Fibroblast of skin of left biceps (primary cell): ENCODE measurements around the gene NUDT16L1.

Source experiments
- DNase-seq, 2 experiments: peaks; one replicate each; pipeline ENCODE4 v3.0.0-alpha.2; 2013; ENCODE audit warnings: low read depth in 2 of 2

Gene NUDT16L1

DNA sequence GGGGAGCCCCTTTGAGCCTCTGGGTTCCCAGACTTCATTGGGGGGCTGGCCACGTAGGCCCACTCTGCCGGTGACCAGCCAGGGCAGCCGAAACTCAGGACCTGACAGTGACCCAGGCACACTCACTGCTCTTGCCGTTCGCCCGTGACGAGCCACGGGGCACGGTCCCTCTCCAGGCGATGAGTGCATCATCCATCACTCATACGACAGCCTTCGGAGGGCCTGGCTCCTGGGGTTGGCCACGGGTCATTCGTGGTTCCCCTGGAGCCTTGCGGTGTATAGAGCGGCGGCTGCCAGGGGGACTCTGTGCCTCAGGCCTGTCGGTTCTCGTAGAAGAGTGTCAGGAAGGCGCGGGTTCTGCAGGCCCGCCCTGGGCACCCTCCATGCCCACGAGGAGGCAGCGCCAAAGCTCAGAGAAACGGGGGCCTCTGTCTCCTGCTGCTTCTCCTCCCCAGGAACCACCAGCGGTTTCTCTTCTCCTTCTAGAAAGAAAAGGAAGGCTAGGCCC lies 11.2 kb upstream of the NUDT16L1 start:
- no peak for DNase-seq

DNA sequence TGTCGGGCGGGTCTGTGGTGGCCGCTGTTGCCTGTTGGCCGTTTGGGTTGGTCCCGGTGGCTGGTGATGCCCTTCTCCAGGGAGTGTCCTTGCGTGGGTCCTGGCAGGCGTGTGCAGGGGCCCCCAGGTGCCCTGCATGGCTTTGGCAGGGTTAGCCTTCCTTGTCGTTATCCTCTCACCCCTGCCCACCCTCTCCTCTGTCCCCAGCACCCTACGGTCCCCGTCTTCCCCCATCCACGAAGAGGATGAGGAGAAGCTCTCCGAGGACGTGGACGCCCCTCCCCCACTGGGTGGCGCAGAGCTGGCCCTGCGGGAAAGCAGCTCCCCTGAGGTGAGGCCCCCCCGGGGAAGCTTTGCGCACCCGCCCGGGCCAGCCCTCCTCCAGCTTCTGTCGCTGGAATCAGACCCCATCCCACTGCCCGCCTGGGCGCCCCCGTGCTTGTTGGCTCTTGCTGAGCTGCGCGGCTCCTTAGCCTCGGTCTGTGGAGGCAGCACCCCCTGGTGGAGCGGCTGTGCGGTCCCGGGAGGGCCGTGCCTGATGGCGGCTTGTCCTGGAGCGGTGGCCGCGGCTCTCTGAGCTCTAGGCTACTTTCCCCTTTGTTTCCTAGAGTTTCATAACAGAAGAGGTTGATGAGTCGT lies 10.6 kb upstream of the NUDT16L1 start:
- no peak for DNase-seq

DNA sequence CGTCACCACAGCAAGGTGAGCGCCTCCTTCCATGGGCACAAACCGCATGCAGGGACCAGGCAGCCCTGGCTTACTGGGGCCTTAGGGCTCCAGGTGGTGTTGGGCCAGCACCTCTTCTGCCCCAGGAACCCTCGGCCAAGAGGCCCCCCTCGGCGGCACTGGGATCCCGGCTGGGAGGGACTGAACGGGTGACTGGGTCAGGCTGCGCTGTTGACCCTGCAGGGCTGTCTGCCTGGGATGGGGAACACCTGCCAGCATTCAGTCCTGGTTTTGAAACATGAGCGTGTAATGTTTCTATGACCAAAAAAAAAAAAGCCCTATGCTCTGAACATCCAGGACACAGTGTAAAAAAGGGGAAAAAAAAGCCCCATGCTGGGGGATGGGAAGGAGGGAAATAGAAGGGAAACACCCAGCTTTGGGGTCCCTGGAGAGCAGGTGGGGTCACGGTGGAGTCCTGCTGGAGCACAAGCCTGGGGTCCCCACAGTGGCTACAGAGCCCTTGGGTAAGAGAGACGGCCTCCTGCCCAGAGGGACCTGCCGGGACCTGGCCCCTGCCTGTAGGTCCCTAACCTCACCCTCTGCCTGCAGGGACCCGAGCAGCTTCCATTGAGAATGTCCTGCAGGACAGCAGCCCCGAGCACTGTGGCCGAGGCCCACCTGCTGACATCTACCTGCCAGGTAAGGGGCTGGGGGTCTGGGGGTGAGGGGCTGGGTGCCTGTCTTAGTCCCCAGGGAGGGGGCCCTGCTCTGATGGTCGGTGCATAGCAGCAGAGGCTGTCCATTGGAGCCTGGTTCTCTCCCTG lies 9.9 kb upstream of the NUDT16L1 start:
- no peak for DNase-seq

DNA sequence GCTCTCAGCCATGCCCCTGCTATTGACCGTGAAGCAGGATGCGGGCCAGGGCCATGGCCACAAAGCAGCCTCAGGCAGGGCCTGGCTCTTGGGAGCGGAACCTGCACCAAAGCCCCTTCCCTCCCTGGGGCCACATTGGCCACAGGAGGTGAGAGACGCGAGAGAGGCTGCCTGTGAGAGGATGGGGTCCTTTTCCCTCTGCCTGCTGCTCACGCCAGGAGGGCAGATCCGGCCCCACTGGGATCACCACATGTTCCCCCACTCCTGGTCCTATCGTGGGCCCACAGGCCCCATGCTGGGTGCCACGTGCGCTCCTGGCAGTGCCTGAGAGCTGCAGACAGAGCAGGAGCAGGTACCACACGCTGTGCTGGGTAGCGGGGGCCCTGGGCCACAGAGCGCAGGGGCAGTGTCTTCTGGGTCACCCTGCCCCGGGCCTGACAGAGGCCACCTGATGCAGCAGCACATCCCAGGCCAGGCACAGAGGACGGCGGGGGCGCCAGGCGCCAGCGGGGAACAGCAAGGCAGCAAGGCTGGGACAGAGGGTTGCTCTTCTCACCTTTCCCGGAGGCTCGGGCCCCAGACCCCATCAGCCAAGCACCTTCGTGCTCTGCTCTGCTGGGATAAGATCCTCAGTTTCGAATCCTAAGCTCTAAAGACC lies 9.2 kb upstream of the NUDT16L1 start:
- DNase-seq: no peak

DNA sequence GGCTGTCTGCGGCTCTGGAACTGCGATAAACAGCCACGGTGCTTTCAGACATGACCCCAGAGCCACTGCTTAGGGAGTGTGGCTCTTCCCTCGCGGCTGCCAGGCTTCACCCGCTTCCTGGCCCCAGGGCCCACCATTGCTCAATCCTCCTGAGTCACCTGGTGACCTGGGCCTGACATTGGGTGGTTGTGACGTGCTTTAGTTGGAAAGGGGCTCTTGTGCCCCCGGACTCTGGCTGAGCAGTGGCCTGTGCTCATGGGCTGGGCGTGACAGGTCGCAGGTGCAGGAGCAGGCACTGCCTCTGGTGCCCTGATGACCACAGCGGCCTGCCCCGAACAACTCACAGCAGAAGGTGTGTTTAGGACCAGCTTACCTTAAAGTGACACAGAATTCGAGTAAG lies 8.6 kb upstream of the NUDT16L1 start:
- no peak for DNase-seq

DNA sequence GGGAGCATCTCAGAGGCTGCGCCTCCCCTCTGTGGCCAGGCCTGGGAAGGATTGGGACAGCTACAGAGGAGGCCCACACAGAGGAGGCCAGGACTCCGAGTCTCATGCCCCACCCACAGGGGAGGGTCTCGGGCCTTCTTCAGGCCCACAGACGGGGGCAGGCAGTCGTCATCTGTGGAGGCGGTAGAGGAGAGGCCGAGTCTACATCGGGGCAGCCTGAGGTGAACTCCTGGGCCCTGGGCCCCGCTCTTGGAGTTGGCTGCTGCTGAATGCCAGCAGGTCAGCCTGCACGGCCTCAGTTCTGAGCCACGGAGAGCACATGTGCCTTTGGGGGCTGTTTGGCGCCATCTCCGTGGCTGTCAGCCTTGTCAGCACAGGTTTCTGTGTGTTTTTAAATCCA lies 8.1 kb upstream of the NUDT16L1 start:
- no peak for DNase-seq

DNA sequence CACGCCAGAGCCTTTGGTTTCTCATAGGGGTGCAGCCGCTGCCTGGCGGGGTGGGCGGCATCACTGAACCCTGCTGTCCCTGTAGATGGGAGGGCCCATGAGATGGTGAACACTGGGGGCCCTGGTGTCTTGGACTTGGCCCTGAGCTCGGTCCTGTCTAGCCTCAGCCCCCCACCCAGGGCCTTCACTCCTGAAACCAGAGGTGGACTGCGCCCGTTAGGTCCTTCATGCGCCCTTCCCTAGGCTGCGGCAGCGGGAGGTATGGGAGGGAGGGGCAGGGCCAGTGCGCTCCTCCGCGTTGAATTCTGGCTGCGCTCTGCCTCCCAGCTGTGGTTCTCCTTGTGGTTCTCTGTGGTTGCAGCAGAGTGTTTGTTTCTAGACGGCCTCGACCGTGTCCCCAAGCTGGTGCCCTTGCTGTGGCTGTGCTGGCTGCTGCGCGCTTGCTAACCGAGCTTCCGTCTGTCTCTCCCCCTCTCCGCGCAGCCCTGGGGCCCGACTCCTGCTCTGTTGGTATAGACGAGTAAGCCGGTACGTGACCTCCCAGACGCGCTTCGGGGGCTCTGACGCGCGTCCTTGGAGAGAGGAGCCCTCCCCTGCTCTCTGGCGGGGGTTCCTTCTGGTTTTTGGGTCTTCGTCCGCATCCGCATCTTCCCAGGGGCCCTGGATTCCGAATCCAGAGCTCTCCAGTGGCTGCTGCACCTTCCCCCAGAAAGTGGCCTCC lies 7.4 kb upstream of the NUDT16L1 start:
- DNase-seq: no peak

DNA sequence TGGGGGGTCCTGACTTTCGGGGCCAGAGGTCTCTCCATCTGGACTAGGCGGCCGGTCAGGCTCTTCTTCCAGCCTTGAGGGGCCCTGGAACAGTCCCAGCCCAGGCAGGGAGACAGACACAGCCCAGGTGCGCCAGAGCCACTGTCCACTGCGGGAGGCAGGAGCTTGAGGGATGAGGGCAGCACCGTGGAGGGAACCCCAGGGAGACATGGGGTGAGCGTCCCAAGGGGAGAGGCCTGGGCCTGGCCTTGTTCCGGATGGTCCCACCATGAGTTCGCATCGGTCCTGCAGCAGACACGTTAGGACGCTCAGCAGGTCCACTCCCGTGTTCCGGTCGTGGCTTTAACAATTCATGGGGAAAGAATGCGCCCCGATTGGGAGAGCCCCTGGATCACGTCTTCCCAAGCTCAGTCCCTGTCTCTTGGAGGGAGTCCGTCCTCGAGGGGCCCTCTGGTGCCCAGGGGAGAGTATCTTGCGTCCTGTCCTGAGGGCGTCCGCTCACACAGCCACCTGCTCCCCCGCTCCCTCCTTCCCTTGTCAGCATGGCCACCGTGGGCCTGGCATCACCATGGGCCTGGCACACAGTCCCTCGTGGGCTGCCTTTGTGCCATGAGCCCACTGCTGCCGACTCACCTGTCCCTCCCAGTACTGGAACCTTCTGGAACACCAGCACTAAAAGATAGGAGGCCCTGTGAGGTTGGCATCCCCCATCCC lies 6.7 kb upstream of the NUDT16L1 start:
- no peak for DNase-seq

DNA sequence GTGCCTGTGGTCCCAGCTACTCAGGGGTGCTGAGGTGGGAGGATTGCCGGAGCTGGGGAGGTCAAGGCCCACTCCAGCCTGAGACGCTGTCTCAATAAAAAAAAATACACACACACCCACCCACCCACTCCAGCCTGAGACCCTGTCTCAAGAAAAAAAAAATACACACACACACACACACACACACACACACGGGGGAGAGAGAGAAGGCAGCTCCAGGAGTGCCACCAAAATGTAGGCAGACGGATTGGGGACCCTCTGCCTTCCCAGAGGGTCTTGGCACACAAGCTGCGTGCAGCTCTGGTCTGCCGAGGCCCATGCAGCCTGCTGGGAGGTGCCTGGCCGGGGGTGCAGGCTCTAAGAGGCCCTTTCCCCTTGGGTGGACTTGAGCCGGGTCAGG lies 5.9 kb upstream of the NUDT16L1 start:
- no peak for DNase-seq

DNA sequence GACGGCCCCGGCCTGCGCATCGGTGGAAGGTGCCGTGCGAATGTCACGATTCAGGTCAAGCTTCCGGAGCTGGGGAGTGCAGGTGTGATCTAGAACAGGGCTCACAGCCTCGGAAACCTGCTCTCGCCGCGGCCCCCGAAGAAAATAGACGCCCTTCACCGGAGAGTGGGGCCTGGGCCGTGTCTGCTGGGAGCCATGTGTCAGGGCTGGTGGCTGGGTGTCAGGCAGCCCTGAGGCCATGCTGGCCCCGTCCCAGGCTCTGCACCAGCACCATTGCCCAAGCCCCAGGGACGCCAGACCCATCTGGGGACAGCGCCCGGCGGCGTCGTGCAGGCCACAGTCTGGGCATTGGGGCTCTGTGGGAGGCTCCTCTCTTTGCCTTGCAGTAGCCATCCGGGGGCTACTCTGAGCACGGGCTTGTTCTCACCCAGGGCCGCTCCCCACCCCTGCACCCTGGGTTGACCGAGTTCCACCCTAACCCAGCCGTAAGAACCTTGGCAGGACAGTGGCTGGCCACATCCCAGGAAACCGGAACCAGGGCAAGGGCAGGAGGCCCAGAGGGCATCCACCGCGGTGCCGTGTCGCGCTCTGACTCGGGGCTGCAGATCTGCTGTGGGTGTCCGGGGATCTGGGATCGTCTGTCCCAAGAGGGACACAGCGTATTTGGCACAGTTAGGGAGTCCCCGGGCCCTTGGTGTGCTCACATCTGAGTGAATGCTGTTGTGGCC lies 5.3 kb upstream of the NUDT16L1 start:
- DNase-seq: no peak

DNA sequence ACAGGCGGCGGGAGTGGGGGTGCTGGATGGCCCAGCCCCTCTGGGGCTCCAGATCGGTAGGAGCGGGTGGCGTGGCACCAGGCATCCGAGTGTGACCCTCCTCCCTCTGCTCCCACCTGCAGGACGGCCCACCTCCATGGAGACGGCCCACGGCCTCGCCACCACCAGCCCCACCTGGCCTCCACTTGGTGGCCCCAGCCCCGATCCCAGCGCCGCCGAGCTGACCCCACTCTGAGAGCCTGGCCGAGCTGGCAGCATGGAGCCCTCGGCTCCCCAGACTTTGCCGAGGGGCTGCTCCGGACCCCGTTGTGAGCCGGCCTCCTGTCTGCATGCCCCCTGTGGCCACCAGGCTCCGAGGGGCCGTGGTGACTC lies 4.7 kb upstream of the NUDT16L1 start:
- DNase-seq: no peak

DNA sequence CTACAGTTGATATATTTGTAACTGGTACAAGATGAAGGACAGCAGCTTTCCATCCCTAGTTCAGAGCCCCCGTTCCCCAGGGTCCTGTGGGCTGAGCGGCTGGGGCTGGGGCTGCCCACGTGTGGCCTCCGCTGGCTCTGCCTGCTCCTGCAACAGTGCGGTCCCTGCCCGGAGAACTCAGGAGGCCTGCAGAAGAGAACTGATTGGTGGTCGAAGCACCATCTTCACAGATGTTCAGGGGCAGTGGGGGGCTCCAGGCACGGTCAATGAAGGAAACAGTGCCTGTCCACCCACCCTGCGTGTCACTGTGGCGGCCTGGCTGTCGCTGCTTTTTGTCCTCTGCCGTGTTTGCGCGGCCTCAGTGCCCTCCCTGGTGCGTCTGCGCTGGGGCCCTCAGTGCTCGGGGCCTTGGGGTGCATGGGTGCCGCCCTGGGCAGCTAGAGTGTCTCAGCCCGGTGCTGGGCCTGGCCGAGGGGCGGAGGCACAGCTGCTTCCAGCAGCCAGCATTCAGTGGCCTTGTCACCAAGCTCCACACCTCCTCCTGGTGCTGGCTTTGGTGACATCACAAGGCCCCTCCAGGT lies 4.2 kb upstream of the NUDT16L1 start:
- DNase-seq: no peak

DNA sequence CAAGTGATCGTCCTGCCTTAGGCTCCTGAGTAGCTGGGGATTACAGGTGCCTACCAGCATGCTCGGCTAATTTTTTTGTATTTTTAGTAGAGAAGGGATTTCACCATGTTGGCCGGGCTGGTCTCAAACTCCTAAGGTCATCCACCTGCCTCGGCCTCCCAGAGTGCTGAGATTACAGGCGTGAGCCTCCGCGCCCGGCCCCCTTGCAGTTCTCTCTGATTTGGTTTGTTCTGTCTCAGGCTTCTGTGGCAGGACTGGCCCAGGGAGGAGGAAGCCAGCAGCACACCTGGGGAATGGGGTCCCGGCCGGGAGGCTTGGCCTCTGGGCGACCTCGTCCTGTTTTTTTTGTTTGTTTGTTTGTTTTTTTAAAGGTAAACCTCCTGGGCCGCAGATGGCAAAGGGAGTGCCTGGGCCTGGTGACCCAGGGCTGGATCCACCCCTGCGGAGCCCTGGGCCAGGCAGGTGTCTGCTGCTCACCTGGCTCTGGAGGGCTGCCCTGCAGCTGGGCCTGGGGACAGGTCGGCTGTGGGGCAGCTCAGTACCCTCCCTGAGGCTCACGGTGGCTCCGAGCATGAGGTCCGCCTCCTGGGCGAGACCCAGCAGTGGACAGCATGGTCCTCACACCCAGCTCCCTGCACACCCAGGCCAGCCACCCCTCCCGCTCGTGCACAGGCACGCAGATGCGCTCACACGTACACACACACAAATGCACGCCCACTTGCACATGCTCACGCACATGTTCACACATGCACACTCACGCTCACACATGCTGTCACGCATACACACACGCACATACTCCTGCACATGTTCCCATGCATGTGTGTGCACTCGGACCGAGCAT lies 3.3 kb upstream of the NUDT16L1 start:
- DNase-seq: no peak

DNA sequence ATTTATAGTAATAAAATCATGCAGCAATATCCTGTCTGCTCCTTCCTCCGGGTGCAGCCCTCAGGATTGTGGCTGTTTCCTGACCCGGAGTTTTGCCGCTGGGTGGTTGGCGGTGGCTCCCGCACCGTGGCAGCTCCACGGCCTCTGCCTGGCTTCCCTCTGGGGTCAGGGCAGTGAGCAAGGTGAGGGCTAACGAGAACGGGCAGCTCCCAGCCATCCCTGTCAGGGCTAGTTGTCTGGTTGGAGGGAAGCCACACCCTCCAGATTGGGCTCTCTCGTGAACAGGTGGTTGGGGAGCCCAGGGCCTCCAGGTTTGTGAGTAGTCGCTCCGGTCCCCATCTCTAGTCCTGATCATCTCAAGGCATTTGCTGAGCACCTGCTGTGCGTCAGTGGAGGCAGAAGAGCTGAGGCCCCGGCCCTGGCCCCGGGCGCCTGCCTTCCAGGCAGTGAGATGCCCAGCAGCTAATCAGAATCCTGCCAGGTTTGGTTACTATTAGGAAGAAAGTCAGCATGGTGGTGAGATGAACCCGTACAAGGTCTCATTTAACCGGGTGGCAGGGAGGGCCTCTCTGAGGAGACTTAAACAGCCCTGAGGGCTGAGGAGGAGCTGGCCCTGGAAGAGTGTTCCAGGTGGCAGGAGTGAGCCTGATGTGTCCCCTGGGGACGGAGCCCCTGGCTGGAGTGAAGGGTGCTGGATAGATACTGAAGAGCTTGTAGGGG lies 2.3 kb upstream of the NUDT16L1 start:
- DNase-seq: no peak

DNA sequence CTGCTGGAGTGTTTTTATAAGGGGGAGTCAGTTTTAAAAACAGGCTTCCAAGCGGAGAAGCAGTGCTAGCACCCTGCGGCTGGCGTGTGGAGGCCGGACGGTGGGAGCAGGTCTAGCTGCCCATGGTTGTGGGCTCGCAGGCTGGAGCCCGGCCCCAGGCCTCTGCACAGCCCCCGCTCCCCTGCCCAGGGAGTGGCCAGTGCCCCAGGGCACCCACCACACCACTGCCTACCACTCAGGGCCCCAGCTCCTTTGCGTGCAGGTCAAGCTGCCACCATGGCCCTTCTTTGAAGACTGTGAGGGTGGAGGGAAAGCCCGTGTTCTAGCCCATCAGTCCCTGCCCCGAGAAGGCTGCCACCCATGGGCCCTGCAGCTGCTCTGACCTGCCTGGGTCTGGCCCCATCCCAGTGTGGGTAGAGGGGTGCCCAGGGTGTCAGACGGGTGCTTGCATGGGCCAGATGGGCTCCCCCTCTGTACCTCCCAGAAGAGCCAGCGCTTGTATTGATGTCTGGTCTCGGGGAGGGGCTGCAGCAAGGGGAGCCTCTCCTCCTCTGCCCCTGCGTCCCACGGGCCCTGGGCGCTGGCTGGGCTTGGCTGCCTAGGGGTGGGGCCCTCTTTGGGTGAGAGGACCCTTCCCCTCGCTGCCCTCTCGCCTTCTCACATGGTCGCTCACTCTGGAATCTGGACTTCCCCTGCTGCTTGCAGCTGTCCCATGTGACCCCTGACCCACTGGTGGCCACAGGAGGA lies 1.5 kb upstream of the NUDT16L1 start:
- no peak for DNase-seq

DNA sequence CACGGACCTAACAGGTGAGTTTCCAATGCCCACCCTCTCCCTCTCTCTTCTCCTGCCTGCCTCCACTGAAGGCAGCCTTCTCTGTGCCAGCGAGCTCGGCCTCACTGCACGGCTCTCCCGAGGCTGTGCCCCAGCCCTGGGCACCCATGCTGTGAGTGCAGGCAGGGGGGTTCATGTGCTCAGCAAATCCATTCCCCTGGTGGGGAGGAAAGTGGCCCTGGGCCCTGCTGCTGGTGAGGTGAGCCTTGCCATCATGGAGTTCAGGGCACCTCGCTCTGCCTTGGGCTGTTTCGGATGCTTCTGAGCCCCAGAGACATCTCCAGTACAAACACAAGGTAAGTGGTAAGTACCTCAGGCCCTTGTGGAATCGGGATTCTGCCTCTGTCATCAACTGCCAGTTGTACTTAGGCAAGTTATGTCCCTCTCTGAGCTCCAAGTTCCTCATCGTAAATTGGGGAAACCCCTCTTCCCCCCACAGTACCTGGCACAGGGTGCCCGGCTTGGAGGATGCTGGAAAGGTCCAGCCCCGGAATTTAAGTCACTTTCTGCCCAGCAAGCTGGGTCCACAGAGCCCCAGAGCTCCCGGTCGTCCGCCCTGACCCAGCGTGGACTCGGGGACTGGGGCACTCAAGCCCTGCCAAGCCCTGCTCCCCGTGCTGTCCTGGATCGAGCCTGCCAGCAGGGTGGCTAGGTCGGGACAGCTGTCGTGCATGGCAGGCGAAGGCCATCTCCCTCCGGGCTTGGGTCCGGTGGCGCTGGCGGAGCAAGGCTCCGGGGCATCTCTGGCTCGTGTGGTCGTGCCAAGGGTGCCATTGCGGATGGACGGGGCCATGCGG lies 684 bp upstream of the NUDT16L1 start:
- no peak for DNase-seq

DNA sequence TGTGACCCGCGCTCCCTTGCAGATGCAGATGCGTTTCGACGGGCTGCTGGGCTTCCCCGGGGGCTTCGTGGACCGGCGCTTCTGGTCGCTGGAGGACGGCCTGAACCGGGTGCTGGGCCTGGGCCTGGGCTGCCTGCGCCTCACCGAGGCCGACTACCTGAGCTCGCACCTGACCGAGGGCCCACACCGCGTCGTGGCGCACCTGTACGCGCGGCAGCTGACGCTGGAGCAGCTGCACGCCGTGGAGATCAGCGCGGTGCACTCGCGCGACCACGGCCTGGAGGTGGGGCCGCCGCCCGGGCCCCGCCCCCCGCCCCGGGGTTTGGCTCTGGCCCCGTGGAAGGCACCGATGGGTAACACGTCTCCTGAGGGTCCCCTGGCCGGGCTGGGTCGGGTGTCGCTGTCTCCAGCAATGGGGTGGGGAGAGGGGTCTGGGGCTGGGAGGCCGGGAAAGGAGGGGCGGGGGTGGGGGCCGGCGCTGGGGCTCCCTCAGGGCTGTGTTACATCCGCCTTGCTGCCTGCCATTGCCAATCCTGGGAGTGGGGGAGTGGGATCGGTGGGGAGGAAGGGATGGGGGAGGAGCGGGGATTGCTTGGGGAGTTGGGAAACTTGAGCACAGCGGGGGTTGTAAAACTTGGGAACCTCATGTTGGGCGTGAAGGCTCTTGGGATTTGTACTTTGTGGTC lies 737 bp downstream of the NUDT16L1 start:
- DNase-seq: peak; percentile 10 to 12
